GM12878 (cell line): ENCODE data around the gene INO80. TPM values are rescaled to one million over a fixed set of nuclear protein-coding genes. Genes with fewer than 3 reads are reported as not detected.

Experiments
- BHLHE40 ChIP-seq, 2 experiments: fragments of 450-650 bp in 1 of 2; IDR thresholded peaks; 2 replicates each; pipeline ENCODE4 v1.6.1; 2011 to 2017; ENCODE audit warnings: low read depth in 2 of 2, borderline replicate concordance in 1 of 2, improper control_type of control experiment in 1 of 2, low read length in 1 of 2, mild to moderate bottlenecking in 1 of 2
- DPF2 ChIP-seq: fragments of 450-650 bp; IDR thresholded peaks from 2 replicates; pipeline ENCODE4 v1.6.1; 2017; ENCODE audit warnings: mild to moderate bottlenecking
- EED ChIP-seq: sonication (generic); IDR thresholded peaks from 2 replicates; pipeline ENCODE4 v1.6.1; 2016; ENCODE audit warnings: antibody characterized with exemption, low read depth
- ETV6 ChIP-seq, 2 experiments: fragments of 450-650 bp in 1 of 2; IDR thresholded peaks in 1 of 2; conservative IDR thresholded peaks in 1 of 2; 2 replicates each; pipeline ENCODE4 v1.6.1; 2014; ENCODE audit warnings: antibody characterized with exemption in 1 of 2, borderline replicate concordance in 1 of 2, low read depth in 1 of 2, mild to moderate bottlenecking in 1 of 2, moderate library complexity in 1 of 2
- IKZF1 ChIP-seq: fragments of 450-650 bp; conservative IDR thresholded peaks from 2 replicates; pipeline ENCODE4 v1.6.1; 2017; ENCODE audit warnings: antibody characterized with exemption, mild to moderate bottlenecking
- MEF2A ChIP-seq: IDR thresholded peaks from 2 replicates; pipeline ENCODE4 v1.6.1; 2011; ENCODE audit warnings: low read depth, mild to moderate bottlenecking, low read length, moderate library complexity; ENCODE audit not compliant: insufficient read depth
- POLR2AphosphoS2 ChIP-seq: IDR thresholded peaks from 2 replicates; pipeline ENCODE4 v1.6.1; 2011; ENCODE audit warnings: low read depth, mild to moderate bottlenecking, low read length, improper control_type of control experiment, moderate library complexity
- SRF ChIP-seq, 2 experiments: IDR thresholded peaks; 2 replicates each; pipeline ENCODE4 v1.6.1; 2011; ENCODE audit warnings: low read depth in 2 of 2, low read length in 2 of 2, mild to moderate bottlenecking in 1 of 2, moderate library complexity in 1 of 2
- STAT1 ChIP-seq: fragments of 450-650 bp; conservative IDR thresholded peaks from 2 replicates; pipeline ENCODE4 v1.6.1; 2014; ENCODE audit warnings: antibody characterized with exemption, mild to moderate bottlenecking
- YY1 ChIP-seq: IDR thresholded peaks from 2 replicates; pipeline ENCODE4 v1.6.1; 2011; ENCODE audit warnings: low read depth, mild to moderate bottlenecking, low read length
- polyA plus RNA-seq, 11 experiments: library from polyadenylated mRNA; depleted of rRNA in 4 of 11; unstranded in 6 of 11; stranded (reverse) in 5 of 11; fragments of >200 nt; fragmentation: Nextera tagmentation in 4 of 11; fragmentation: Illumina TruSeq in 1 of 11; extraction: Ambion mirVana in 4 of 11; extraction: Trizol in 1 of 11; gene quantifications; 1 replicate in 1 of 11; 2 replicates in 10 of 11; pipeline versions ENCODE4 v1.2.1 to v1.2.3, GENCODE V29; 2011 to 2016; ENCODE audit warnings: inconsistent platforms in 2 of 11, missing spikeins in 2 of 11, low read depth in 1 of 11
- total RNA-seq, 4 experiments: library from RNA; depleted of rRNA in 3 of 4; stranded (reverse); fragments of >200 nt in 3 of 4; fragmentation: Illumina TruSeq in 1 of 4; extraction: Trizol in 1 of 4; gene quantifications; 2 replicates each; pipeline versions ENCODE4 v1.2.1 to v1.2.3, GENCODE V29; 2013 to 2021
- TF ChIP-seq, protein P1 (sequence below): IDR thresholded peaks from 2 replicates; pipeline ENCODE4 v1.6.1; 2012; ENCODE audit warnings: mild to moderate bottlenecking, low read depth, low read length
- TF ChIP-seq, protein P2 (sequence below): fragments of 450-650 bp; IDR thresholded peaks from 2 replicates; pipeline ENCODE4 v1.6.1; 2017; ENCODE audit warnings: mild to moderate bottlenecking, moderate library complexity
- TF ChIP-seq, protein P3 (sequence below): fragments of 450-650 bp; formaldehyde crosslinking; IDR thresholded peaks from 2 replicates; pipeline ENCODE4 v1.5.0; 2022; ENCODE audit warnings: mild to moderate bottlenecking, missing genetic modification characterization
- TF ChIP-seq, protein P4 (sequence below): IDR thresholded peaks from 2 replicates; pipeline ENCODE4 v1.6.1; 2011; ENCODE audit warnings: low read depth, mild to moderate bottlenecking, low read length, moderate library complexity, borderline replicate concordance; ENCODE audit errors: extremely low read depth
- TF ChIP-seq, protein P5 (sequence below), 3 experiments: IDR thresholded peaks in 2 of 3; conservative IDR thresholded peaks in 1 of 3; 2 replicates each; pipeline ENCODE4 v1.5.1; 2011; ENCODE audit warnings: low read depth in 3 of 3, low read length in 3 of 3, mild to moderate bottlenecking in 3 of 3, control low read depth in 2 of 3, moderate library complexity in 2 of 3, inconsistent platforms in 1 of 3, mixed read lengths in 1 of 3; ENCODE audit not compliant: control insufficient read depth in 2 of 3, insufficient read depth in 1 of 3; ENCODE audit errors: extremely low read depth in 1 of 3

INO80 gene
- total and polyA plus RNA-seq, 10 of the 15 experiments (the other 5 are each of a cell fraction or from before 2014, with no cell fraction given): 4.5 to 25.0 (median 14.2) TPM

DNA sequence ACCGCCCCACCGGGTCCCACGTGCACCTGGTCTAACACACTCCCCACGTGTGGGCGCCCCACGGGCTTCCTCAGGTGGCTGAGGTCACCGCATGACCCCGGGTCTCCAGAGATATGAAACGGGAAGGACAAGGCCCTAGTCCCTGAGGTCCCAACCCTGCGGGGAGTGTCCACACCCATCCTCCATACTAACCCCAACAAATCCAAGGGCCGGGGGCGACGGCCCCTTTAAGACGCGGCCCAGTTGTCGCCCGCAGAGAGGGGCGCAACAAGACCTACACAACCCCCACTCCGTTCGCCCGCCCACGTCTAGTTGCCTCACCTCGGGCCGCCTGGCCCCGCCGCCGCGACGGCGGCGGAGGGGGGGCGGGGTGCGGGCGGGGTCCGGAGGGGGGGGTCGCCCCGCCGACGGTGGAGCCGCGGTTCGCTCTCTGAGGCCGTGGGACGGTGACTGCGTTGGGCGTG lies 396 bp downstream of the INO80 start (continued):
- TF ChIP-seq, protein P1, sequence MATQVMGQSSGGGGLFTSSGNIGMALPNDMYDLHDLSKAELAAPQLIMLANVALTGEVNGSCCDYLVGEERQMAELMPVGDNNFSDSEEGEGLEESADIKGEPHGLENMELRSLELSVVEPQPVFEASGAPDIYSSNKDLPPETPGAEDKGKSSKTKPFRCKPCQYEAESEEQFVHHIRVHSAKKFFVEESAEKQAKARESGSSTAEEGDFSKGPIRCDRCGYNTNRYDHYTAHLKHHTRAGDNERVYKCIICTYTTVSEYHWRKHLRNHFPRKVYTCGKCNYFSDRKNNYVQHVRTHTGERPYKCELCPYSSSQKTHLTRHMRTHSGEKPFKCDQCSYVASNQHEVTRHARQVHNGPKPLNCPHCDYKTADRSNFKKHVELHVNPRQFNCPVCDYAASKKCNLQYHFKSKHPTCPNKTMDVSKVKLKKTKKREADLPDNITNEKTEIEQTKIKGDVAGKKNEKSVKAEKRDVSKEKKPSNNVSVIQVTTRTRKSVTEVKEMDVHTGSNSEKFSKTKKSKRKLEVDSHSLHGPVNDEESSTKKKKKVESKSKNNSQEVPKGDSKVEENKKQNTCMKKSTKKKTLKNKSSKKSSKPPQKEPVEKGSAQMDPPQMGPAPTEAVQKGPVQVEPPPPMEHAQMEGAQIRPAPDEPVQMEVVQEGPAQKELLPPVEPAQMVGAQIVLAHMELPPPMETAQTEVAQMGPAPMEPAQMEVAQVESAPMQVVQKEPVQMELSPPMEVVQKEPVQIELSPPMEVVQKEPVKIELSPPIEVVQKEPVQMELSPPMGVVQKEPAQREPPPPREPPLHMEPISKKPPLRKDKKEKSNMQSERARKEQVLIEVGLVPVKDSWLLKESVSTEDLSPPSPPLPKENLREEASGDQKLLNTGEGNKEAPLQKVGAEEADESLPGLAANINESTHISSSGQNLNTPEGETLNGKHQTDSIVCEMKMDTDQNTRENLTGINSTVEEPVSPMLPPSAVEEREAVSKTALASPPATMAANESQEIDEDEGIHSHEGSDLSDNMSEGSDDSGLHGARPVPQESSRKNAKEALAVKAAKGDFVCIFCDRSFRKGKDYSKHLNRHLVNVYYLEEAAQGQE: no peak
- TF ChIP-seq, protein P2, sequence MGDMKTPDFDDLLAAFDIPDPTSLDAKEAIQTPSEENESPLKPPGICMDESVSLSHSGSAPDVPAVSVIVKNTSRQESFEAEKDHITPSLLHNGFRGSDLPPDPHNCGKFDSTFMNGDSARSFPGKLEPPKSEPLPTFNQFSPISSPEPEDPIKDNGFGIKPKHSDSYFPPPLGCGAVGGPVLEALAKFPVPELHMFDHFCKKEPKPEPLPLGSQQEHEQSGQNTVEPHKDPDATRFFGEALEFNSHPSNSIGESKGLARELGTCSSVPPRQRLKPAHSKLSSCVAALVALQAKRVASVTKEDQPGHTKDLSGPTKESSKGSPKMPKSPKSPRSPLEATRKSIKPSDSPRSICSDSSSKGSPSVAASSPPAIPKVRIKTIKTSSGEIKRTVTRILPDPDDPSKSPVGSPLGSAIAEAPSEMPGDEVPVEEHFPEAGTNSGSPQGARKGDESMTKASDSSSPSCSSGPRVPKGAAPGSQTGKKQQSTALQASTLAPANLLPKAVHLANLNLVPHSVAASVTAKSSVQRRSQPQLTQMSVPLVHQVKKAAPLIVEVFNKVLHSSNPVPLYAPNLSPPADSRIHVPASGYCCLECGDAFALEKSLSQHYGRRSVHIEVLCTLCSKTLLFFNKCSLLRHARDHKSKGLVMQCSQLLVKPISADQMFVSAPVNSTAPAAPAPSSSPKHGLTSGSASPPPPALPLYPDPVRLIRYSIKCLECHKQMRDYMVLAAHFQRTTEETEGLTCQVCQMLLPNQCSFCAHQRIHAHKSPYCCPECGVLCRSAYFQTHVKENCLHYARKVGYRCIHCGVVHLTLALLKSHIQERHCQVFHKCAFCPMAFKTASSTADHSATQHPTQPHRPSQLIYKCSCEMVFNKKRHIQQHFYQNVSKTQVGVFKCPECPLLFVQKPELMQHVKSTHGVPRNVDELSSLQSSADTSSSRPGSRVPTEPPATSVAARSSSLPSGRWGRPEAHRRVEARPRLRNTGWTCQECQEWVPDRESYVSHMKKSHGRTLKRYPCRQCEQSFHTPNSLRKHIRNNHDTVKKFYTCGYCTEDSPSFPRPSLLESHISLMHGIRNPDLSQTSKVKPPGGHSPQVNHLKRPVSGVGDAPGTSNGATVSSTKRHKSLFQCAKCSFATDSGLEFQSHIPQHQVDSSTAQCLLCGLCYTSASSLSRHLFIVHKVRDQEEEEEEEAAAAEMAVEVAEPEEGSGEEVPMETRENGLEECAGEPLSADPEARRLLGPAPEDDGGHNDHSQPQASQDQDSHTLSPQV: no peak
- TF ChIP-seq POLR2AphosphoS2: no peak
- TF ChIP-seq, protein P3, sequence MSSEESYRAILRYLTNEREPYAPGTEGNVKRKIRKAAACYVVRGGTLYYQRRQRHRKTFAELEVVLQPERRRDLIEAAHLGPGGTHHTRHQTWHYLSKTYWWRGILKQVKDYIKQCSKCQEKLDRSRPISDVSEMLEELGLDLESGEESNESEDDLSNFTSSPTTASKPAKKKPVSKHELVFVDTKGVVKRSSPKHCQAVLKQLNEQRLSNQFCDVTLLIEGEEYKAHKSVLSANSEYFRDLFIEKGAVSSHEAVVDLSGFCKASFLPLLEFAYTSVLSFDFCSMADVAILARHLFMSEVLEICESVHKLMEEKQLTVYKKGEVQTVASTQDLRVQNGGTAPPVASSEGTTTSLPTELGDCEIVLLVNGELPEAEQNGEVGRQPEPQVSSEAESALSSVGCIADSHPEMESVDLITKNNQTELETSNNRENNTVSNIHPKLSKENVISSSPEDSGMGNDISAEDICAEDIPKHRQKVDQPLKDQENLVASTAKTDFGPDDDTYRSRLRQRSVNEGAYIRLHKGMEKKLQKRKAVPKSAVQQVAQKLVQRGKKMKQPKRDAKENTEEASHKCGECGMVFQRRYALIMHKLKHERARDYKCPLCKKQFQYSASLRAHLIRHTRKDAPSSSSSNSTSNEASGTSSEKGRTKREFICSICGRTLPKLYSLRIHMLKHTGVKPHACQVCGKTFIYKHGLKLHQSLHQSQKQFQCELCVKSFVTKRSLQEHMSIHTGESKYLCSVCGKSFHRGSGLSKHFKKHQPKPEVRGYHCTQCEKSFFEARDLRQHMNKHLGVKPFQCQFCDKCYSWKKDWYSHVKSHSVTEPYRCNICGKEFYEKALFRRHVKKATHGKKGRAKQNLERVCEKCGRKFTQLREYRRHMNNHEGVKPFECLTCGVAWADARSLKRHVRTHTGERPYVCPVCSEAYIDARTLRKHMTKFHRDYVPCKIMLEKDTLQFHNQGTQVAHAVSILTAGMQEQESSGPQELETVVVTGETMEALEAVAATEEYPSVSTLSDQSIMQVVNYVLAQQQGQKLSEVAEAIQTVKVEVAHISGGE (CRISPR knock-in tag): no peak
- TF ChIP-seq, protein P4, sequence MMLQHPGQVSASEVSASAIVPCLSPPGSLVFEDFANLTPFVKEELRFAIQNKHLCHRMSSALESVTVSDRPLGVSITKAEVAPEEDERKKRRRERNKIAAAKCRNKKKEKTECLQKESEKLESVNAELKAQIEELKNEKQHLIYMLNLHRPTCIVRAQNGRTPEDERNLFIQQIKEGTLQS: no peak
- no peak for TF ChIP-seq SRF (IDR thresholded peaks at IDR 0.05; ENCODE audit: low read depth in 2 of 2, low read length in 2 of 2)
- no peak; the same call in 1 of the 2 replicates for TF ChIP-seq STAT1
- no peak; the same call in 1 of the 2 replicates for TF ChIP-seq IKZF1
- TF ChIP-seq, protein P5, sequence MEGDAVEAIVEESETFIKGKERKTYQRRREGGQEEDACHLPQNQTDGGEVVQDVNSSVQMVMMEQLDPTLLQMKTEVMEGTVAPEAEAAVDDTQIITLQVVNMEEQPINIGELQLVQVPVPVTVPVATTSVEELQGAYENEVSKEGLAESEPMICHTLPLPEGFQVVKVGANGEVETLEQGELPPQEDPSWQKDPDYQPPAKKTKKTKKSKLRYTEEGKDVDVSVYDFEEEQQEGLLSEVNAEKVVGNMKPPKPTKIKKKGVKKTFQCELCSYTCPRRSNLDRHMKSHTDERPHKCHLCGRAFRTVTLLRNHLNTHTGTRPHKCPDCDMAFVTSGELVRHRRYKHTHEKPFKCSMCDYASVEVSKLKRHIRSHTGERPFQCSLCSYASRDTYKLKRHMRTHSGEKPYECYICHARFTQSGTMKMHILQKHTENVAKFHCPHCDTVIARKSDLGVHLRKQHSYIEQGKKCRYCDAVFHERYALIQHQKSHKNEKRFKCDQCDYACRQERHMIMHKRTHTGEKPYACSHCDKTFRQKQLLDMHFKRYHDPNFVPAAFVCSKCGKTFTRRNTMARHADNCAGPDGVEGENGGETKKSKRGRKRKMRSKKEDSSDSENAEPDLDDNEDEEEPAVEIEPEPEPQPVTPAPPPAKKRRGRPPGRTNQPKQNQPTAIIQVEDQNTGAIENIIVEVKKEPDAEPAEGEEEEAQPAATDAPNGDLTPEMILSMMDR (IDR thresholded peaks at IDR 0.05 in 2 of 3, conservative IDR thresholded peaks at IDR 0.05 in 1 of 3; ENCODE audit: control insufficient read depth in 2 of 3, extremely low read depth in 1 of 3, insufficient read depth in 1 of 3, low read depth in 3 of 3, low read length in 3 of 3): no peak
- no peak; the same call in 1 of the 2 replicates for TF ChIP-seq EED
- TF ChIP-seq YY1: no peak
- no peak for TF ChIP-seq ETV6 (conservative IDR thresholded peaks at IDR 0.05 in 1 of 2, IDR thresholded peaks at IDR 0.05 in 1 of 2; ENCODE audit: borderline replicate concordance in 1 of 2, low read depth in 1 of 2)
- peak; percentile 92 to 95 for TF ChIP-seq BHLHE40 (IDR thresholded peaks at IDR 0.05; ENCODE audit: borderline replicate concordance in 1 of 2, low read depth in 2 of 2, low read length in 1 of 2)
- TF ChIP-seq MEF2A: no peak
- no peak for TF ChIP-seq DPF2
